Thyroid gland (tissue), 4 donors: ENCODE results near the gene EFHD2.

ENCODE experiments used
- POLR2A ChIP-seq, 2 donors: fragments of 450-650 bp; IDR thresholded peaks; one replicate each; pipeline ENCODE4 v1.6.1; 2017; ENCODE audit warnings: antibody characterized with exemption in 2 of 2, mild to moderate bottlenecking in 2 of 2, moderate library complexity in 1 of 2
- TF ChIP-seq, protein P1 (sequence below), 6 experiments: fragments of 200-600 bp in 3 of 6; fragments of 450-650 bp in 3 of 6; sonication (generic) in 3 of 6; IDR thresholded peaks; one replicate each; pipeline ENCODE4 v1.5.1; 2016 to 2019; ENCODE audit warnings: antibody characterized with exemption in 6 of 6, mild to moderate bottlenecking in 2 of 6, inconsistent platforms in 1 of 6, moderate library complexity in 1 of 6

DNA sequence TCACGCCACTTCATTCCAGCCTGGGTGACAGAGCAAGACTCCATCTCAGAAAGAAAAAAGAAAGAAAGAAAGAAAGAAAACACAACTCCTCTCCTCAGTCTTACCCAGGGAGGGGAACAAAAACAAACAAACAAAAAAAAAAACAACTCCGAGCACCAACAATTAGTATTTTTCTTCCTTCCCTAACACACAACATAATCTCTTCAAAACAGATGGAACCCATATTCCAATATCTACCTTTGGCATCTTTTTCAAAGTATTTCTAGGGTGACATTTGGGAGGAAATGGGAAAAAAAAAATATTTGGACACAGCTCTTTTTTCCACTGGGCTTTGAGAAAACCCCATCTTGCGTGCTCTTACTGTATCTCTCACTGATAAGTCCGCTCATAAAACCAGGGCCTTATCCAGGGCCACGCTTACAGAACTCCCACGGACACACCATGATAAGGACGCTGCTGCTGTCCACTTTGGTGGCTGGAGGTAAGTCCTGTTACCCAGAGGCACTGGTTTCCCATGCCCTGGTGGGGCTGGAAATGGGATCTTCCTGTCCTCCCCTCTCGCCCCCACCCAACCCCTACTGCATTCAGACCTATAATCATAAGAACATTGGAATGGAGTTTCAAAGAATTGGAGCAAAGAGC is 46.7 kb downstream of the EFHD2 start, which contains the start of gene CELA2A:
- TF ChIP-seq, protein P1, sequence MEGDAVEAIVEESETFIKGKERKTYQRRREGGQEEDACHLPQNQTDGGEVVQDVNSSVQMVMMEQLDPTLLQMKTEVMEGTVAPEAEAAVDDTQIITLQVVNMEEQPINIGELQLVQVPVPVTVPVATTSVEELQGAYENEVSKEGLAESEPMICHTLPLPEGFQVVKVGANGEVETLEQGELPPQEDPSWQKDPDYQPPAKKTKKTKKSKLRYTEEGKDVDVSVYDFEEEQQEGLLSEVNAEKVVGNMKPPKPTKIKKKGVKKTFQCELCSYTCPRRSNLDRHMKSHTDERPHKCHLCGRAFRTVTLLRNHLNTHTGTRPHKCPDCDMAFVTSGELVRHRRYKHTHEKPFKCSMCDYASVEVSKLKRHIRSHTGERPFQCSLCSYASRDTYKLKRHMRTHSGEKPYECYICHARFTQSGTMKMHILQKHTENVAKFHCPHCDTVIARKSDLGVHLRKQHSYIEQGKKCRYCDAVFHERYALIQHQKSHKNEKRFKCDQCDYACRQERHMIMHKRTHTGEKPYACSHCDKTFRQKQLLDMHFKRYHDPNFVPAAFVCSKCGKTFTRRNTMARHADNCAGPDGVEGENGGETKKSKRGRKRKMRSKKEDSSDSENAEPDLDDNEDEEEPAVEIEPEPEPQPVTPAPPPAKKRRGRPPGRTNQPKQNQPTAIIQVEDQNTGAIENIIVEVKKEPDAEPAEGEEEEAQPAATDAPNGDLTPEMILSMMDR (IDR thresholded peaks at IDR 0.05), result no peak
- TF ChIP-seq POLR2A (IDR thresholded peaks at IDR 0.05), result no peak
